HG03064 (cell line): ENCODE results near the gene SMAD5.
A peak's percentile ranks its signal among the peaks of the same experiment; 100 is the strongest.

Experiments
- ATAC-seq: cut with Tn5 transposase; IDR thresholded peaks from one replicate; pipeline ENCODE4 v1.9.1; 2021; ENCODE audit warnings: low read depth; ENCODE audit not compliant: unreplicated experiment

SMAD5 gene

GRCh38 chr5:136153581-136154236, 21.1 kb downstream of the SMAD5 start:
- ATAC-seq = no peak

GRCh38 chr5:136155078-136155477, 22.4 kb downstream of the SMAD5 start:
- ATAC-seq = no peak

- ATAC-seq = no peak
Measured at GRCh38 chr5:136155761-136156160, 23.1 kb downstream of the SMAD5 start.

DNA sequence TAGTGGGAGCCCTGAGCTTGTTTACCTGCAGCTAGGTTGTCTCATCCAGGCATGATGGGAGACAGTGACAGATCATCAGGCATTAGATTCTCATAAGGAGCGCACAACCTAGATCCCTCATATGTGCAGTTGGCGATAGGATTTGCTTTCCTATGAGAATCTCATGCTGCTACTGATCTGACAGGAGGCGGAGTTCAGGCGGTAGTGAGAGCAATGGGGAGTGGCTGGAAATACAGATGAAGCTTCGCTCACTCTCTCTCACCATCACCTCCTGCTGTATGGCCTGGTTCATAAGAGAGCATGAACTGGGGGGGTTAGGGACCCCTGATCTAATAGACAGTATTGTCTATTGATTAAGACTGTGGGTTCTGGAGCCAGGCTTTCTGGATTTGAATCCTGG, 24.9 kb downstream of the SMAD5 start:
- no peak for ATAC-seq

DNA sequence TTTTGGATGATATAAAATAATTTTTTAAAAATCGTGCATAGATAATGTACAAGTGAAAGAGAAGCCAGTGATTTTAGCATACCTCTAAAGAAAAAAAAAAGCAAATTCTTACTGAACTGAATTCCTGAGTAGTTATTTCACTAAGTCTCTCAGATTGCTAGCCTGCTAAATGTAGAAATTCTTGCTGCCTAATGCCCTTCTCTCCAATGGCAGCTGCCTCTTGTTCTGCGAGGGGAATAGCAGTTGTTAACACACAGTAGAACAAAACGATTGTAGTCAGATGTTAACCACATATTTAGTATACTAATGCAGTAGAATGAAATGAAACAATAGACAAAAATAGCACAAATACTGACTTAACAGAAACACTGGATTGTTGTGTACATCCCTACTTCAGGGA, 26.8 kb downstream of the SMAD5 start:
- no peak for ATAC-seq

- no peak for ATAC-seq
Measured at GRCh38 chr5:136162008-136162407, 29.4 kb downstream of the SMAD5 start.

GRCh38 chr5:136164226-136164625, 31.6 kb downstream of the SMAD5 start:
- ATAC-seq = no peak

DNA sequence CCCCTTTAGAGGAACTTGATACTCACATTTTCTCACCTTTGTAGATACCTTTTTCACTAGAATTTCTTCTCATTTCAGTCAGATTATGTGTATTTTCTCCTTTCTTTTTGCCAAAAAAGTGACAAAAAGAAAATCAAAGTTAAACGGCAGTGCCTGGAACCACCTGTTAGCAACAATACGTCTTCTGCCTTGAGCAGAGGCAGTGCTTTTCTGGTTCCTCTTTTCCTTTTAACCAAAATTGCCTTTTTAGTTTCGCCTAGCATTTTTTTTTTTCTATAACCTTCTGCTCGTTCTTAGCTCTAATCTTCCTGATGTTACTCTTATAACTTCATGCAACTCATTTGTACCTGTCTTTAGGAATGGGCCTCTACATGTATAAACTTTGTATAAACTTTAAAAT, 34.3 kb downstream of the SMAD5 start:
- ATAC-seq = peak; percentile 60

DNA sequence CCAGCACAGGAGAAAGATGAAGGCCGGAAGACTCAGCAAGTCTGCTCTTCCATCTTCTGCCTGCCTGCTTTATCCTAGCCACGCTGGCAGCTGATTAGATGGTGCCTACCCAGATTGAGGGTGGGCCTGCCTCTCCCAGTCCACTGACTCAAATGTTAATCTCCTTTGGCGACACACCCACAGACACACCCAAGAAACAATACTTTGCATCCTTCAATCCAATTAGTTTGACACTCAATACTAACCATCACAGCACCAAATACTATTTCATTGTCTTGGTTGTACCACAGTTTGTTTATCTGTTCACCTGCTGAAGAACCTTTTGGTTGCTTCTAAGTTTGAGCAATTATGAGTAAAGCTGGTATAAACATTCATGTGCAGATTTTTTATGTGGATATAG, 36.6 kb downstream of the SMAD5 start:
- ATAC-seq = no peak

GRCh38 chr5:136174021-136174659, 41.5 kb downstream of the SMAD5 start:
- peak; percentile 78 for ATAC-seq

DNA sequence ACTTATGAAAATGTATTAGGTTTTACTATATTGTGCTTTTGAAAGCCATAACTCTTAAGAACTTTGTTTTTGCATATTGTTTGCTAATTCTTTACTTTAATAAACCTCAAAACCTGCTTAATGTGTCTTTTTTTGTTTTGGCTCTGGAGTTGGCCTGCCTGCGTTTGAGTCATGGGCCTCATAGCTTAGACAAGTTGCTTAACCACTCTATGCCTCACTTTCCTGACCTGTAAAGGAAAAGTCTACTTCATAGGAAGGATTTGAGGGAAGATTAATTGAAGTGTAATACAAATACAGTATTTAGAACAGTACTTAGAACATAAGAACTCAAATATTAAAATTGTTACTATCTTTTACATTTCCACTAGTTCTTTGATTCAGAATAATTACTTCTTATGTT, 50.0 kb downstream of the SMAD5 start:
- no peak for ATAC-seq

- ATAC-seq = no peak
Measured at GRCh38 chr5:136185974-136186665, 53.5 kb downstream of the SMAD5 start.

- no peak for ATAC-seq
Measured at GRCh38 chr5:136186796-136187195, 54.2 kb downstream of the SMAD5 start.

- no peak for ATAC-seq
Measured at GRCh38 chr5:136188859-136189258, 56.2 kb downstream of the SMAD5 start.

GRCh38 chr5:136190091-136190720, 57.6 kb downstream of the SMAD5 start:
- ATAC-seq = no peak

DNA sequence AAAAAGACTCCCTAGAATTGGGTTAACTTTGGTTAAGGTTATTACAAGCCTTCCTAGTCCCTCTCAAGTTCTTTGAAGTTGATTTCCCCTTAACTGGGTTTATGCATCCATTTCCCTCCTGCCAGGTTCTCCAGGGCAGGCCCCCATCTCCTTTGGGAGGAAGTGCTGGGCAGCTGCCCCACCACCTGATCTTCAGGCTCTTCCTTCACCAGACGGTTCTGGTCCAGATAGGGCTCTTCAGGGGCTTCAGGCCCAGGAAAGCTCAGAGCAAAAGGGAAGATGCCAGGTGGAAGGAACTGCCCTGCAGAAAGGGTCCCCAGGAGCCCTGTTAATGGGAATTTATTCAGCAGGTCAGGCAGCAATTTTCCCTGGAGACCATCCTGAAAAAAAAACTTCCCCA, 58.3 kb downstream of the SMAD5 start:
- no peak for ATAC-seq

DNA sequence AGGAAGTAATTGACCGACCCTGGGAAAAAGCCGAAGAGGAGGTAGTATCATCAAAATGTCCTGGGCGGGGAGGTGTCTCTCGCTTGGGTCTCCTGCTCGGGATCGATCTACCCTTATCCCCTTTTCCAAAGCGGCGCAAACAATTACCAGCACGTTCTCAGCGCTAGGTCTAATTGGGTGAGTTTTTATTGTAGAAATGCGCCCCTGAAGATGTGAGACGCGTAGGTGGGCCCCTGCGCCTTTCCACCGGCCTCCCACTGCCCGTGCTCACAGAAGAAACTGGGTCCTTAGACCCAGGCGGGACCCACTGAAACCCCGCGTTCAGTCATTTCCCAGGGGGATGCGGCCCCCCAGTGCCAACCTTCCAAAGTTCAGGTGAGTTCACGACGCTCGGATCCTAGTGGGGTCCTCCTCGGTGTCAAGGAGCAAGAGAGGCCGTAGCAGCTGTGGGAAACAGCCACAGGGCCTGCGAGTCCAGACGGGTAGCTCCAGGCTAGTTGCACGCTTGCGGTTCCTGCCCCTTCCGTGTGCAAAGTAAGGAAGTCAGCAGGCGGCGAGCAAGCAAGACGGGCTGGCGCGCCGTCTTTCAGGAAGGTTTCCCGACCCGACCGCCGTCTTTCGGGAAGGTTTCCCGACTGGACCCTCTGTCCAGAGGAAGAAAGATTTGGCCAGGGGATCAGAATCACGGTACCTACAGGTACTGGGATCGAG, 58.8 kb downstream of the SMAD5 start:
- ATAC-seq = no peak

DNA sequence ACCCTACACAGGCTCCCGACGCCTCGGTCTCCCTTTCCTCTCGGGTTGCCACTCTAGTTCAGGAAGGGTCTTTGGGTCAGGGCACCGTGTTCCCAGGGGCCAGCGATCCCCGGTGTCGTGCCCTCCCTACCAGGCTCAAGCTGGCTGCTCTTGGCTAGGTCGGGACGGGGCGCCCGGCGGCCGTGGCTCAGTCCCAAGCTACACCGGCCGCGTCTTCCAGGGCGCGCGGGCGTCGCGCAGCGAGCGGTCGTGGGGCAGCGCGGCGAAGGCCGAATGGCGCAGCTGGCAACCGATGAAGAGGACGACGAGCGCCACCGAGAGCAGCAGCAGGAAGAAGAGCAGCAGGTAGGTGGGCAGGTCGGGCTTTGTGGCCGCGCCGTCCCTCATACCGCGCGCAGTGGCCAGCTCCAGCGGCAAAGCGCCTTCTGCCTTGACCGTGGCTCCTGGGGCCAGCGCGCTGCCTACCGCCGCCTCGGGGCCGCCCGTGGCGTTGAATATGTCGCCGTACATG, 59.4 kb downstream of the SMAD5 start:
- ATAC-seq = no peak

- ATAC-seq = no peak
Measured at GRCh38 chr5:136192526-136193321, 60.1 kb downstream of the SMAD5 start, which contains the start of gene SMIM32. Gene SMIM32, minus strand, starts transcription at chr5:136193162. Its CDS starts 638 bp downstream, at chr5:136192524.
